IMR-90 (cell line): ENCODE data around the gene FOXC2.

Experiments
- BHLHE40 ChIP-seq: fragments of 150-350 bp; IDR thresholded peaks from 2 replicates; pipeline ENCODE4 v1.6.1; 2016; ENCODE audit warnings: mild to moderate bottlenecking, low read depth, low read length
- CHD1 ChIP-seq: IDR thresholded peaks from 2 replicates; pipeline ENCODE4 v1.6.1; 2012; ENCODE audit warnings: low read depth, low read length, improper control_type of control experiment
- CTCF ChIP-seq: conservative IDR thresholded peaks from 2 replicates; pipeline ENCODE4 v1.5.1; 2012; ENCODE audit warnings: mild to moderate bottlenecking, low read depth, low read length, improper control_type of control experiment
- FOS ChIP-seq: fragments of 150-350 bp; IDR thresholded peaks from 2 replicates; pipeline ENCODE4 v1.6.1; 2016; ENCODE audit warnings: low read depth, low read length
- MAFK ChIP-seq: IDR thresholded peaks from 2 replicates; pipeline ENCODE4 v1.6.1; 2012; ENCODE audit warnings: low read depth, low read length, improper control_type of control experiment
- POLR2A ChIP-seq: IDR thresholded peaks from 2 replicates; pipeline ENCODE4 v1.6.1; 2012; ENCODE audit warnings: mild to moderate bottlenecking, low read depth, low read length
- RAD21 ChIP-seq: IDR thresholded peaks from 2 replicates; pipeline ENCODE4 v1.6.1; 2012; ENCODE audit warnings: low read length, improper control_type of control experiment
- RCOR1 ChIP-seq: IDR thresholded peaks from 2 replicates; pipeline ENCODE4 v1.6.1; 2012; ENCODE audit warnings: mild to moderate bottlenecking, low read length, improper control_type of control experiment; ENCODE audit not compliant: insufficient replicate concordance
- RFX5 ChIP-seq: IDR thresholded peaks from 2 replicates; pipeline ENCODE4 v1.8.0; 2012; ENCODE audit warnings: low read depth, mild to moderate bottlenecking, low read length, moderate library complexity
- SMC3 ChIP-seq: fragments of 150-350 bp; IDR thresholded peaks from 2 replicates; pipeline ENCODE4 v1.6.1; 2016; ENCODE audit warnings: low read depth, mild to moderate bottlenecking, antibody characterized with exemption, low read length, moderate library complexity
- USF2 ChIP-seq: fragments of 150-350 bp; IDR thresholded peaks from 2 replicates; pipeline ENCODE4 v1.6.1; 2017; ENCODE audit warnings: mild to moderate bottlenecking, antibody characterized with exemption, low read length, low read depth

GRCh38 chr16:86608301-86608747, 41.7 kb downstream of the FOXC2 start:
- peak; percentile 25; the same call in 1 of the 2 replicates for TF ChIP-seq CTCF
- no peak for TF ChIP-seq USF2
- TF ChIP-seq POLR2A: peak; percentile 51; the same call in 1 of the 2 replicates
- TF ChIP-seq FOS: peak; percentile 40; the same call in 1 of the 2 replicates
- no peak for TF ChIP-seq CHD1
- peak; percentile 38; the same call in 1 of the 2 replicates for TF ChIP-seq RAD21
- no peak for TF ChIP-seq RFX5
- TF ChIP-seq SMC3: peak; percentile 22; the same call in 1 of the 2 replicates
- TF ChIP-seq RCOR1: no peak
- no peak for TF ChIP-seq BHLHE40
- TF ChIP-seq MAFK: no peak
